K562 (cell line): ENCODE measurements around the gene ORC1. TPM values are rescaled to one million over a fixed set of nuclear protein-coding genes. Genes with fewer than 3 reads are reported as not detected.

ENCODE experiments used
- ATAC-seq: fragments of 200-7000 bp; cut with Tn5 transposase; 3 replicates; pipeline ENCODE4 v1.9.1; 2020; ENCODE audit warnings: moderate library complexity
- BruUV-seq: library from RNA; stranded (reverse); fragments of 400-500 nt; replicated peaks from 2 replicates; lab custom pipeline; 2021; lab: Mats Ljungman, UMichigan
- CTCF ChIA-PET: fragments of 300-600 bp; formaldehyde crosslinking; extraction: SDS; loops from one replicate; lab custom pipeline; 2021; ENCODE audit warnings: low intra/inter-chr PET ratio; lab: Yijun Ruan, JAX
- POLR2A ChIA-PET: fragments of 300-600, 350-650 bp; sonication (Branson Sonifier 250); formaldehyde crosslinking; extraction: SDS; loops from one replicate; lab custom pipeline; 2021; ENCODE audit warnings: antibody characterized with exemption, inconsistent platforms; lab: Yijun Ruan, JAX
- DNase-seq, 4 experiments: peaks; one replicate each; pipeline versions ENCODE4 v3.0.0 to v3.0.0-alpha.2; 2011 to 2018; ENCODE audit warnings: low spot score in 3 of 4, mixed read lengths in 3 of 4; ENCODE audit errors: extremely low read depth in 1 of 4
- FAIRE-seq: peaks from 2 replicates; lab custom pipeline; 2011; peaks lifted over from hg19 to GRCh38; lab: Jason Lieb, UNC
- H2AFZ ChIP-seq: 2 replicates; pipeline ENCODE4 v1.6.0; 2011; ENCODE audit warnings: low read depth, low read length, control low read depth, inconsistent platforms
- H3K27ac ChIP-seq: fragments of 200-600 bp; 3 replicates; pipeline ENCODE4 v1.8.0; 2011; ENCODE audit warnings: low read depth, mild to moderate bottlenecking, control low read depth, inconsistent platforms, low read length, moderate library complexity, mixed read lengths; ENCODE audit errors: extremely low read depth
- H3K27me3 ChIP-seq, 2 experiments: fragments of 300-600 bp in 1 of 2; 2 replicates in 1 of 2; 3 replicates in 1 of 2; pipeline versions ENCODE4 v1.6.0 to v1.8.0; 2011; ENCODE audit warnings: inconsistent platforms in 2 of 2, low read length in 2 of 2, mild to moderate bottlenecking in 1 of 2, mixed read lengths in 1 of 2, moderate library complexity in 1 of 2; ENCODE audit not compliant: control insufficient read depth in 2 of 2, insufficient read depth in 2 of 2
- H3K36me3 ChIP-seq: fragments of 300-600 bp; 3 replicates; pipeline ENCODE4 v1.8.0; 2011; ENCODE audit warnings: mild to moderate bottlenecking, low read length, inconsistent platforms; ENCODE audit not compliant: control insufficient read depth, insufficient read depth
- H3K4me1 ChIP-seq, 2 experiments: fragments of 200-600 bp in 1 of 2; replicated peaks in 1 of 2; 2 replicates in 1 of 2; 3 replicates in 1 of 2; pipeline versions ENCODE4 v1.5.1 to v1.8.0; 2011; ENCODE audit warnings: inconsistent platforms in 2 of 2, low read length in 2 of 2, mild to moderate bottlenecking in 1 of 2, mixed read lengths in 1 of 2, moderate library complexity in 1 of 2; ENCODE audit not compliant: control insufficient read depth in 2 of 2, insufficient read depth in 2 of 2
- H3K4me2 ChIP-seq: 2 replicates; pipeline ENCODE4 v1.6.1; 2011; ENCODE audit warnings: low read length, control low read depth, inconsistent platforms, mixed read lengths; ENCODE audit not compliant: insufficient read depth
- H3K4me3 ChIP-seq: fragments of 200-600 bp; sonication (generic), shearing (Covaris generic); 2 replicates; pipeline ENCODE4 v1.5.1; 2016; ENCODE audit warnings: control low read depth, inconsistent platforms
- H3K79me2 ChIP-seq: fragments of 200-600 bp; 3 replicates; pipeline ENCODE4 v1.8.0; 2011; ENCODE audit warnings: low read length, inconsistent platforms; ENCODE audit not compliant: control insufficient read depth, insufficient read depth
- H3K9ac ChIP-seq, 2 experiments: 2 replicates each; pipeline versions ENCODE4 v1.6.0 to v1.6.1; 2011; ENCODE audit warnings: low read depth in 2 of 2, low read length in 2 of 2, control low read depth in 1 of 2, inconsistent platforms in 1 of 2, mild to moderate bottlenecking in 1 of 2, mixed read lengths in 1 of 2; ENCODE audit not compliant: insufficient read depth in 1 of 2
- H3K9me1 ChIP-seq: one replicate; pipeline ENCODE4 v1.6.0; 2011; ENCODE audit warnings: inconsistent platforms, mild to moderate bottlenecking, low read length, moderate library complexity; ENCODE audit not compliant: control insufficient read depth, insufficient read depth
- H3K9me3 ChIP-seq: replicated peaks from 2 replicates; pipeline ENCODE4 v1.5.1; 2011; ENCODE audit warnings: low read depth, low read length, inconsistent platforms; ENCODE audit not compliant: control insufficient read depth, insufficient read depth
- H4K20me1 ChIP-seq: replicated peaks from 2 replicates; pipeline ENCODE4 v1.6.1; 2011; ENCODE audit warnings: low read length, inconsistent platforms, mixed read lengths; ENCODE audit not compliant: control insufficient read depth, insufficient read depth
- CBX2 ChIP-seq: fragments of 200-600 bp; sonication (generic); IDR thresholded peaks from one replicate; pipeline ENCODE4 v1.6.1; 2012; ENCODE audit warnings: mild to moderate bottlenecking, low read length, inconsistent platforms; ENCODE audit not compliant: insufficient read depth, poor library complexity, severe bottlenecking
- DIDO1 ChIP-seq: fragments of 450-650 bp; IDR thresholded peaks from 2 replicates; pipeline ENCODE4 v1.6.1; 2016; ENCODE audit warnings: low read depth, missing biosample characterization, missing genetic modification characterization
- POLR3A ChIP-seq: IDR thresholded peaks from 2 replicates; pipeline ENCODE4 v1.6.1; 2011; ENCODE audit warnings: borderline replicate concordance, mild to moderate bottlenecking, moderate library complexity; ENCODE audit not compliant: insufficient read length, insufficient read depth; ENCODE audit errors: extremely low read depth
- PYGO2 ChIP-seq: fragments of 450-650 bp; IDR thresholded peaks from 2 replicates; pipeline ENCODE4 v1.6.1; 2016; ENCODE audit warnings: mild to moderate bottlenecking, missing genetic modification characterization, moderate library complexity, missing compliant biosample characterization
- RBM39 ChIP-seq: fragments of 200-400 bp; formaldehyde crosslinking; optimal IDR thresholded peaks from 2 replicates; pipeline ENCODE3; 2018; ENCODE audit warnings: low read depth, low read length
- TCF3 ChIP-seq: sonication (generic); formaldehyde crosslinking; IDR thresholded peaks from 2 replicates; pipeline ENCODE4 v1.4.0; 2020; ENCODE audit warnings: mild to moderate bottlenecking, missing genetic modification reagents
- ZBED1 ChIP-seq: IDR thresholded peaks from 2 replicates; pipeline ENCODE4 v1.6.1; 2014
- ZNF3 ChIP-seq: fragments of 250-450 bp; sonication (Bioruptor Pico); IDR thresholded peaks from 2 replicates; pipeline ENCODE4 v1.5.0; 2021; ENCODE audit warnings: mild to moderate bottlenecking, moderate library complexity
- WGBS: fragments of 100-300 bp; shearing (Covaris generic); methylation state at CpG from one replicate; pipeline ENCODE4 v1.1.6; 2016; ENCODE audit warnings: low coverage, mixed read lengths; ENCODE audit not compliant: insufficient coverage; ENCODE audit errors: missing lambda C conversion rate; 5-methylcytosine and 5-hydroxymethylcytosine counted together
- in situ Hi-C: fragments of 300-500 bp; cut with MboI; formaldehyde crosslinking; loops from 4 replicates; pipeline ENCODE4 v1.15.0; 2018; ENCODE audit warnings: inconsistent platforms, mixed read lengths
- intact Hi-C: fragments of 100-400 bp; cut with micrococcal nuclease; formaldehyde crosslinking; loops from 2 replicates; pipeline ENCODE4 v1.14.2; 2022
- polyA plus RNA-seq, 8 experiments: library from polyadenylated mRNA; depleted of rRNA in 4 of 8; stranded (reverse) in 5 of 8; unstranded in 3 of 8; fragments of >200 nt; fragmentation: Nextera tagmentation in 2 of 8; fragmentation: Illumina TruSeq in 1 of 8; extraction: Ambion mirVana in 2 of 8; extraction: Trizol in 1 of 8; gene quantifications; 2 replicates each; pipeline versions ENCODE4 v1.2.1 to v1.2.3, GENCODE V29; 2011 to 2014; ENCODE audit warnings: inconsistent platforms in 1 of 8, missing spikeins in 1 of 8
- total RNA-seq, 7 experiments: library from RNA; depleted of rRNA in 6 of 7; stranded (reverse); fragments of >200 nt in 6 of 7; fragmentation: Illumina TruSeq in 2 of 7; extraction: Trizol in 2 of 7; gene quantifications; 2 replicates each; pipeline versions ENCODE4 v1.2.1 to v1.2.3, GENCODE V29; 2011 to 2021; ENCODE audit warnings: low replicate concordance in 1 of 7
- TF ChIP-seq, protein P1 (sequence below): sonication (generic); IDR thresholded peaks from 2 replicates; pipeline ENCODE4 v1.6.1; 2016
- TF ChIP-seq, protein P2 (sequence below): sonication (generic); formaldehyde crosslinking; IDR thresholded peaks from 2 replicates; pipeline ENCODE4 v1.8.1; 2023; ENCODE audit warnings: mild to moderate bottlenecking, missing genetic modification reagents
- TF ChIP-seq, protein P3 (sequence below): fragments of 450-650 bp; formaldehyde crosslinking; IDR thresholded peaks from 2 replicates; pipeline ENCODE4 v1.4.0; 2020; ENCODE audit warnings: mild to moderate bottlenecking, moderate library complexity
- TF ChIP-seq, protein P4 (sequence below): fragments of 450-650 bp; formaldehyde crosslinking; IDR thresholded peaks from 2 replicates; pipeline ENCODE4 v1.4.0; 2020; ENCODE audit warnings: mild to moderate bottlenecking, moderate library complexity
- TF ChIP-seq, protein P5 (sequence below): fragments of 250-450 bp; sonication (Bioruptor Pico); IDR thresholded peaks from 2 replicates; pipeline ENCODE4 v1.5.0; 2020; ENCODE audit warnings: mild to moderate bottlenecking

ORC1 gene
- total and polyA plus RNA-seq, 9 of the 15 experiments (the other 6 are each of a cell fraction or from before 2014, with no cell fraction given) = 26.4 to 91.6 (median 69.7) TPM

DNA sequence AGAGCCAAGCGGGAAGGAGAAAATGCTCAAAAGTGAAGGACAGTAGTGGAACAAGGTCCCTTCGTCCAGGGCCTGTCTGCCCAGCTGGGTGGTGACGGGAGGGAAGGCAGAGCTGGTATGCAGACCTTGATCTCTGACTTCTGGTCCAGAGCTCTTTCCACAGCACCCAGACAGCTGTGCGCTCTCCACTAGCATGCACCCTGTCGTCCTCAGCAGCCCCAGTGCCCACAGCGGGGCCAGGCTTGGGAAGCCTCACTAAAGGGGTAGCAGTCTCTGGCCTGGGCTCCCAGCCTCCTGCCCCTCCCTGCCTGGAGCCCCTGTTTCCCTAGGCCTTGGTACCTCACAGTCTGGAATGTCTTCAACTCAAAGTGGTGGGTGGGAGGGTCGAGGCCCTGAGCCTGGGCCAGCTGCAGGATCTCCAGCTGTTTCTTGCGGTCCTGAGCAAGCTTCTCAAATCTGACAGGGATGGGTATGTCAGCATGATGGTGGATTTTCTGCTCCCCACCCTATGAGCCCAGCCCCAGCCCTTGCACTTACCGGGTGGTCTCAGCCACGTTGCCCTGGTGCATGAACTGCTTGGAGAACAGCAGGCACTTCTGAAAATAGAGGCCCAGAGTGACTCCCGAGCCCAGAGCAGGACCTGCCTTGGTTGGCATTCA, 48.2 kb downstream of the ORC1 start (continued):
- TF ChIP-seq, protein P1, sequence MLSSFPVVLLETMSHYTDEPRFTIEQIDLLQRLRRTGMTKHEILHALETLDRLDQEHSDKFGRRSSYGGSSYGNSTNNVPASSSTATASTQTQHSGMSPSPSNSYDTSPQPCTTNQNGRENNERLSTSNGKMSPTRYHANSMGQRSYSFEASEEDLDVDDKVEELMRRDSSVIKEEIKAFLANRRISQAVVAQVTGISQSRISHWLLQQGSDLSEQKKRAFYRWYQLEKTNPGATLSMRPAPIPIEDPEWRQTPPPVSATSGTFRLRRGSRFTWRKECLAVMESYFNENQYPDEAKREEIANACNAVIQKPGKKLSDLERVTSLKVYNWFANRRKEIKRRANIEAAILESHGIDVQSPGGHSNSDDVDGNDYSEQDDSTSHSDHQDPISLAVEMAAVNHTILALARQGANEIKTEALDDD = no peak
- no peak for TF ChIP-seq DIDO1

DNA sequence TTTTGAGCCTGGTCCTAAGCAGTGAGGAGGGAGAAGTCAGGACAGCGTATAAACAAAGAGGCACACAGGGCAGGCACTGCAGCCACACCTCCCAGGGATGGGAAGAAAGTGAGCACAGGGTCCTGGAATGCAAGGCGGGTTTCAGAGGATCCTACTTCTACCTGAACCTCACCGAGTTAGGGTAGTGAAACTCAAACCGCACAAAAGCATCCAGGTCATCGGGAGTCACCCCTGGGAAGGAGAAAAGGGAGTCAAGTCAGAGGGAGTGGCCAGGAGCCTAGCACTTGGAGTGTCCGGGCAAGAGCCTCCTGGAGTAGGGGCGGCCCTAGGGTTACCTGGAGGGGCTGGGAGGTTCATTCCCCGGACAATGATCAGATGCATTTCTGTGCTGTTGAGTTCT, 48.8 kb downstream of the ORC1 start:
- FAIRE-seq (no peak), ATAC-seq (no peak), DNase-seq (no peak)
- H3K27ac ChIP-seq = no peak overlapping the region
- H3K36me3 ChIP-seq = peaks cover 92% of the 10 kb centered on the region
- POLR2A ChIA-PET = no interaction called here
- H3K27me3 ChIP-seq = no peaks in the 10 kb centered on the region
- H3K79me2 ChIP-seq = no peaks in the 10 kb centered on the region
- 0 out of 2 replicates have a peak, but pooled peaks cover 3% of the 10 kb centered on the region for H4K20me1 ChIP-seq
- no peaks in the 10 kb centered on the region for H3K9me3 ChIP-seq
- no TSS peak for BruUV-seq
- in situ Hi-C loops = no loop called here
- H3K4me3 ChIP-seq = no peak overlapping the region
- intact Hi-C loops = no loop called here
- WGBS = 91% methylated on average over 8 of the region's 8 CpGs
- CTCF ChIA-PET = no interaction called here
- H3K9me1 ChIP-seq = no peaks in the 10 kb centered on the region
- H3K4me1 ChIP-seq = no peaks in the 10 kb centered on the region; a peak in 1 of 5 replicates
- H3K4me2 ChIP-seq = no peak overlapping the region
- no peak overlapping the region for H2AFZ ChIP-seq
- H3K9ac ChIP-seq = no peak overlapping the region
- TF ChIP-seq POLR3A = no peak
- TF ChIP-seq, protein P2, sequence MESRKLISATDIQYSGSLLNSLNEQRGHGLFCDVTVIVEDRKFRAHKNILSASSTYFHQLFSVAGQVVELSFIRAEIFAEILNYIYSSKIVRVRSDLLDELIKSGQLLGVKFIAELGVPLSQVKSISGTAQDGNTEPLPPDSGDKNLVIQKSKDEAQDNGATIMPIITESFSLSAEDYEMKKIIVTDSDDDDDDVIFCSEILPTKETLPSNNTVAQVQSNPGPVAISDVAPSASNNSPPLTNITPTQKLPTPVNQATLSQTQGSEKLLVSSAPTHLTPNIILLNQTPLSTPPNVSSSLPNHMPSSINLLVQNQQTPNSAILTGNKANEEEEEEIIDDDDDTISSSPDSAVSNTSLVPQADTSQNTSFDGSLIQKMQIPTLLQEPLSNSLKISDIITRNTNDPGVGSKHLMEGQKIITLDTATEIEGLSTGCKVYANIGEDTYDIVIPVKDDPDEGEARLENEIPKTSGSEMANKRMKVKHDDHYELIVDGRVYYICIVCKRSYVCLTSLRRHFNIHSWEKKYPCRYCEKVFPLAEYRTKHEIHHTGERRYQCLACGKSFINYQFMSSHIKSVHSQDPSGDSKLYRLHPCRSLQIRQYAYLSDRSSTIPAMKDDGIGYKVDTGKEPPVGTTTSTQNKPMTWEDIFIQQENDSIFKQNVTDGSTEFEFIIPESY (CRISPR knock-in tag) = no peak
- TF ChIP-seq, protein P3, sequence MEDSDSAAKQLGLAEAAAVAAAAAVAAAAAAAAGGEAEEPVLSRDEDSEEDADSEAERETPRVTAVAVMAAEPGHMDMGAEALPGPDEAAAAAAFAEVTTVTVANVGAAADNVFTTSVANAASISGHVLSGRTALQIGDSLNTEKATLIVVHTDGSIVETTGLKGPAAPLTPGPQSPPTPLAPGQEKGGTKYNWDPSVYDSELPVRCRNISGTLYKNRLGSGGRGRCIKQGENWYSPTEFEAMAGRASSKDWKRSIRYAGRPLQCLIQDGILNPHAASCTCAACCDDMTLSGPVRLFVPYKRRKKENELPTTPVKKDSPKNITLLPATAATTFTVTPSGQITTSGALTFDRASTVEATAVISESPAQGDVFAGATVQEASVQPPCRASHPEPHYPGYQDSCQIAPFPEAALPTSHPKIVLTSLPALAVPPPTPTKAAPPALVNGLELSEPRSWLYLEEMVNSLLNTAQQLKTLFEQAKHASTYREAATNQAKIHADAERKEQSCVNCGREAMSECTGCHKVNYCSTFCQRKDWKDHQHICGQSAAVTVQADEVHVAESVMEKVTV (CRISPR knock-in tag) = no peak
- no peak for TF ChIP-seq TCF3
- no peak for TF ChIP-seq PYGO2 (tag)
- no peak for TF ChIP-seq CBX2
- no peak for TF ChIP-seq ZBED1
- TF ChIP-seq, protein P4, sequence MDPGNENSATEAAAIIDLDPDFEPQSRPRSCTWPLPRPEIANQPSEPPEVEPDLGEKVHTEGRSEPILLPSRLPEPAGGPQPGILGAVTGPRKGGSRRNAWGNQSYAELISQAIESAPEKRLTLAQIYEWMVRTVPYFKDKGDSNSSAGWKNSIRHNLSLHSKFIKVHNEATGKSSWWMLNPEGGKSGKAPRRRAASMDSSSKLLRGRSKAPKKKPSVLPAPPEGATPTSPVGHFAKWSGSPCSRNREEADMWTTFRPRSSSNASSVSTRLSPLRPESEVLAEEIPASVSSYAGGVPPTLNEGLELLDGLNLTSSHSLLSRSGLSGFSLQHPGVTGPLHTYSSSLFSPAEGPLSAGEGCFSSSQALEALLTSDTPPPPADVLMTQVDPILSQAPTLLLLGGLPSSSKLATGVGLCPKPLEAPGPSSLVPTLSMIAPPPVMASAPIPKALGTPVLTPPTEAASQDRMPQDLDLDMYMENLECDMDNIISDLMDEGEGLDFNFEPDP (CRISPR knock-in tag) = no peak
- TF ChIP-seq, protein P5, sequence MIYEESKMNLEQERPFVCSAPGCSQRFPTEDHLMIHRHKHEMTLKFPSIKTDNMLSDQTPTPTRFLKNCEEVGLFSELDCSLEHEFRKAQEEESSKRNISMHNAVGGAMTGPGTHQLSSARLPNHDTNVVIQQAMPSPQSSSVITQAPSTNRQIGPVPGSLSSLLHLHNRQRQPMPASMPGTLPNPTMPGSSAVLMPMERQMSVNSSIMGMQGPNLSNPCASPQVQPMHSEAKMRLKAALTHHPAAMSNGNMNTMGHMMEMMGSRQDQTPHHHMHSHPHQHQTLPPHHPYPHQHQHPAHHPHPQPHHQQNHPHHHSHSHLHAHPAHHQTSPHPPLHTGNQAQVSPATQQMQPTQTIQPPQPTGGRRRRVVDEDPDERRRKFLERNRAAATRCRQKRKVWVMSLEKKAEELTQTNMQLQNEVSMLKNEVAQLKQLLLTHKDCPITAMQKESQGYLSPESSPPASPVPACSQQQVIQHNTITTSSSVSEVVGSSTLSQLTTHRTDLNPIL (CRISPR knock-in tag) = no peak
- TF ChIP-seq RBM39 = no peak
- no peak for TF ChIP-seq ZNF3 (CRISPR knock-in tag)
